Liver (tissue), 9 donors: ENCODE data around the gene CUL7. TPM values are rescaled to one million over a fixed set of nuclear protein-coding genes. Genes with fewer than 3 reads are reported as not detected.
"Not testable (repeated sequence)": the region's sequence is repeated elsewhere in the genome, so short reads cannot be mapped to it uniquely, and the experiment has no call there.

ENCODE experiments used
- DNase-seq: peaks from one replicate; pipeline ENCODE4 v3.0.0-alpha.2; 2017; ENCODE audit warnings: low spot score
- H3K27ac ChIP-seq, 2 donors: one replicate each; pipeline ENCODE4 v1.7.0; 2013; ENCODE audit warnings: inconsistent platforms in 2 of 2, low read length in 2 of 2, control low read depth in 1 of 2, low read depth in 1 of 2, mild to moderate bottlenecking in 1 of 2
- H3K27me3 ChIP-seq, 4 donors: one replicate each; pipeline versions ENCODE4 v1.6.1 to v1.7.0; 2013; ENCODE audit warnings: low read length in 3 of 4, inconsistent platforms in 1 of 4, mild to moderate bottlenecking in 1 of 4, moderate library complexity in 1 of 4; ENCODE audit not compliant: control insufficient read depth in 4 of 4, insufficient read depth in 4 of 4
- H3K36me3 ChIP-seq, 4 donors: one replicate each; pipeline versions ENCODE4 v1.6.1 to v1.7.0; 2013; ENCODE audit warnings: low read length in 3 of 4, mild to moderate bottlenecking in 3 of 4, low read depth in 1 of 4, moderate library complexity in 1 of 4; ENCODE audit not compliant: control insufficient read depth in 4 of 4, insufficient read depth in 3 of 4
- H3K4me1 ChIP-seq, 4 donors: one replicate each; pipeline versions ENCODE4 v1.6.1 to v1.7.0; 2013; ENCODE audit warnings: low read length in 3 of 4, mild to moderate bottlenecking in 3 of 4, moderate library complexity in 1 of 4; ENCODE audit not compliant: control insufficient read depth in 4 of 4, insufficient read depth in 4 of 4
- H3K4me3 ChIP-seq, 3 donors: one replicate each; pipeline versions ENCODE4 v1.6.1 to v1.7.0; 2013; ENCODE audit warnings: low read length in 3 of 3, control low read depth in 1 of 3, low read depth in 1 of 3, mild to moderate bottlenecking in 1 of 3
- H3K9ac ChIP-seq, 2 donors: one replicate each; pipeline ENCODE4 v1.7.0; 2013; ENCODE audit warnings: low read length in 2 of 2, mild to moderate bottlenecking in 2 of 2, moderate library complexity in 2 of 2, control low read depth in 1 of 2, low read depth in 1 of 2
- H3K9me3 ChIP-seq, 4 donors: one replicate each; pipeline versions ENCODE4 v1.6.1 to v1.7.0; 2013; ENCODE audit warnings: low read length in 3 of 4; ENCODE audit not compliant: control insufficient read depth in 4 of 4
- ATF3 ChIP-seq: IDR thresholded peaks from 2 replicates; pipeline ENCODE4 v1.6.1; 2016; ENCODE audit warnings: antibody characterized with exemption
- CTCF ChIP-seq: fragments of 150-350 bp; IDR thresholded peaks from 2 replicates; pipeline ENCODE4 v1.5.1; 2017; ENCODE audit warnings: improper control_type of control experiment, low read depth, low read length; ENCODE audit not compliant: missing input control
- FOXA2 ChIP-seq: IDR thresholded peaks from 2 replicates; pipeline ENCODE4 v1.6.1; 2016; ENCODE audit warnings: antibody characterized with exemption
- HNF4A ChIP-seq, 2 donors: conservative IDR thresholded peaks; 2 replicates each; pipeline ENCODE4 v1.6.1; 2016; ENCODE audit warnings: antibody characterized with exemption in 2 of 2, mild to moderate bottlenecking in 2 of 2
- HNF4G ChIP-seq: IDR thresholded peaks from 2 replicates; pipeline ENCODE4 v1.6.1; 2016; ENCODE audit warnings: antibody characterized with exemption
- JUND ChIP-seq, 2 donors: IDR thresholded peaks; 2 replicates each; pipeline ENCODE4 v1.6.1; 2016; ENCODE audit warnings: antibody characterized with exemption in 2 of 2
- MAX ChIP-seq: IDR thresholded peaks from 2 replicates; pipeline ENCODE4 v1.6.1; 2016; ENCODE audit warnings: antibody characterized with exemption
- RAD21 ChIP-seq, 2 donors: IDR thresholded peaks; 2 replicates each; pipeline ENCODE4 v1.6.1; 2016; ENCODE audit warnings: antibody characterized with exemption in 2 of 2, mild to moderate bottlenecking in 2 of 2
- REST ChIP-seq: IDR thresholded peaks from 2 replicates; pipeline ENCODE4 v1.6.1; 2016; ENCODE audit warnings: antibody characterized with exemption, mild to moderate bottlenecking
- RXRA ChIP-seq, 2 donors: IDR thresholded peaks; 2 replicates each; pipeline ENCODE4 v1.6.1; 2017 to 2018; ENCODE audit warnings: antibody characterized with exemption in 2 of 2, mild to moderate bottlenecking in 1 of 2
- SP1 ChIP-seq: IDR thresholded peaks from 2 replicates; pipeline ENCODE4 v1.6.1; 2018; ENCODE audit warnings: antibody characterized with exemption, mild to moderate bottlenecking
- TAF1 ChIP-seq: conservative IDR thresholded peaks from 2 replicates; pipeline ENCODE4 v1.6.1; 2016; ENCODE audit warnings: antibody characterized with exemption, mild to moderate bottlenecking
- WGBS: extraction: QIAGEN DNeasy Blood & Tissue Kit; methylation state at CpG from one replicate; pipeline ENCODE4 v1.1.7; 2013; 5-methylcytosine and 5-hydroxymethylcytosine counted together
- polyA plus RNA-seq, 2 donors: library from polyadenylated mRNA; stranded (reverse) in 1 of 2; unstranded in 1 of 2; fragments of 200-250 nt in 1 of 2; fragments of >200 nt in 1 of 2; fragmentation: Nextera tagmentation in 1 of 2; extraction: Ambion mirVana in 1 of 2; gene quantifications; one replicate each; pipeline versions ENCODE4 v1.2.1 to v1.2.3, GENCODE V29; 2013 to 2015
- total RNA-seq, 2 donors: library from RNA; depleted of rRNA; stranded (reverse); fragments of >200 nt; gene quantifications; one replicate each; pipeline ENCODE4 v1.2.3, GENCODE V29; 2014
- donor health status: healthy.
- donor health status: healthy.
- donor health status: healthy.
- donor health status: healthy.
- donor health status: healthy.

The CUL7 gene
- total and polyA plus RNA-seq, 4 donors, result 2.2 to 10.4 (median 7.7) TPM

- Histone ChIP-seq H3K4me3 (no peak overlapping the region), H3K4me1 (no peaks in the 10 kb centered on the region), H3K9ac (no peak overlapping the region), H3K36me3 (peaks cover 9 to 62% (median 27%) of the 10 kb centered on the region in 4 donors), H3K9me3 (no peaks in the 10 kb centered on the region), H3K27ac (no peak overlapping the region), H3K27me3 (no peaks in the 10 kb centered on the region)
- TF ChIP-seq JUND (IDR thresholded peaks at IDR 0.05) (no peak), HNF4G (no peak), MAX (no peak), ATF3 (no peak), CTCF (no peak), FOXA2 (no peak)
- WGBS, result 94% methylated on average over 11 of the region's 11 CpGs
- DNase-seq, result no peak
Observed at GRCh38 chr6:43045371-43045930, 8.2 kb downstream of the CUL7 start.

GRCh38 chr6:43043310-43043709, 10.3 kb downstream of the CUL7 start:
- WGBS, result 95% methylated on average over 9 of the region's 9 CpGs
- TF ChIP-seq HNF4A (conservative IDR thresholded peaks at IDR 0.05) (no peak), ATF3 (no peak), RAD21 (IDR thresholded peaks at IDR 0.05) (no peak), RXRA (IDR thresholded peaks at IDR 0.05) (no peak), FOXA2 (no peak), MAX (no peak), CTCF (no peak), TAF1 (no peak), REST (no peak), SP1 (no peak), HNF4G (no peak)
- H3K9ac ChIP-seq, result no peak overlapping the region
- H3K36me3 ChIP-seq, result peaks cover 9 to 60% (median 32%) of the 10 kb centered on the region in 4 donors
- H3K4me1 ChIP-seq, result no peaks in the 10 kb centered on the region
- H3K9me3 ChIP-seq, result no peaks in the 10 kb centered on the region
- no peak overlapping the region for H3K4me3 ChIP-seq
- H3K27me3 ChIP-seq, result no peaks in the 10 kb centered on the region
- DNase-seq, result no peak
- no peak overlapping the region for H3K27ac ChIP-seq

- peaks cover under 1 to 61% (median 36%) of the 10 kb centered on the region in 4 donors for H3K36me3 ChIP-seq
- H3K27me3 ChIP-seq, H3K4me1 ChIP-seq, H3K27ac ChIP-seq, H3K9ac ChIP-seq, H3K9me3 ChIP-seq, DNase-seq, H3K4me3 ChIP-seq: not testable (repeated sequence)
- WGBS, result 96% methylated on average over 8 of the region's 8 CpGs
Observed at GRCh38 chr6:43041475-43041874, 12.2 kb downstream of the CUL7 start.
